ENCODE measurements around the gene PRSS38. TPM values are rescaled to one million over a fixed set of nuclear protein-coding genes. Genes with fewer than 3 reads are reported as not detected.

The PRSS38 gene
- total and polyA plus RNA-seq, 4 donors: not detected

DNA sequence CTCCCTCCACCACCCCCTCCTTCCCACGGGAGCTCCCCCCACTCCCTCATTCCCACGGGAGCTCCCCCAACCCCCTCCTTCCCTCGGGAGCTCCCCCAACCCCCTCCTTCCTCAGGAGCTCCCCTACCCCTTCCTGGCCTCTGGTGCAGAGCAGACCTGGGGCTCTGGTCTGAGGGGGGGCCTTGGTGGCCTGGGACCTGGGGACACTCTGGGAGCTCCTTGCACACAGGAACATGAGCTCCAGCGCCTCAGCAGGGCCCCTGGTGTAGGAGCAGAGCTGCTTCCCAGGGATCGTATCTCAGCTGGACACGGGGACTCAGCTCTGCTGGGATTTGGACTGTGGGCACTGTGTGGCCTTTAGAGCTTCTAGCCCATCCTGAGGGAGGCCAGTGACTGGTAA, 19.7 kb upstream of the PRSS38 start:
- WGBS, 2 donors: 51 to 55% methylated on average over 6 of the region's 6 CpGs
- Histone ChIP-seq H3K9ac (ENCODE audit: insufficient read depth in 1 of 2, low read length in 2 of 2) (no peak overlapping the region), H3K27ac (ENCODE audit: low read depth in 1 of 2, low read length in 1 of 2) (no peak overlapping the region), H3K27me3 (ENCODE audit: control insufficient read depth in 3 of 3, insufficient read depth in 3 of 3, low read length in 2 of 3) (no peaks in the 10 kb centered on the region), H3K4me3 (no peak overlapping the region), H3K36me3 (ENCODE audit: control insufficient read depth in 4 of 4, insufficient read depth in 4 of 4, low read length in 4 of 4) (no peaks in the 10 kb centered on the region), H3K9me3 (ENCODE audit: control insufficient read depth in 4 of 4, insufficient read depth in 3 of 4, low read length in 3 of 4) (peaks cover 0 to 4% (median 0%) of the 10 kb centered on the region in 4 donors), H3K4me1 (ENCODE audit: control insufficient read depth in 5 of 5, insufficient read depth in 5 of 5, low read length in 5 of 5) (peaks cover 0 to 27% (median 6%) of the 10 kb centered on the region in 5 donors)
- ATAC-seq (ENCODE audit: insufficient read depth, low FRiP score) (no peak), DNase-seq (no peak)
- TF ChIP-seq CTCF (IDR thresholded peaks at IDR 0.05; ENCODE audit: control extremely low read depth, extremely low read depth): no peak

GRCh38 chr1:227796359-227796915, 19.0 kb upstream of the PRSS38 start:
- ATAC-seq (ENCODE audit: insufficient read depth, low FRiP score): no peak
- Histone ChIP-seq H3K4me3 (no peak overlapping the region), H3K27ac (ENCODE audit: low read depth in 1 of 2, low read length in 1 of 2) (no peak overlapping the region), H3K4me1 (ENCODE audit: control insufficient read depth in 5 of 5, insufficient read depth in 5 of 5, low read length in 5 of 5) (peaks cover 0 to 26% (median 6%) of the 10 kb centered on the region in 5 donors), H3K36me3 (ENCODE audit: control insufficient read depth in 4 of 4, insufficient read depth in 4 of 4, low read length in 4 of 4) (no peaks in the 10 kb centered on the region), H3K27me3 (ENCODE audit: control insufficient read depth in 3 of 3, insufficient read depth in 3 of 3, low read length in 2 of 3) (no peaks in the 10 kb centered on the region), H3K9ac (ENCODE audit: insufficient read depth in 1 of 2, low read length in 2 of 2) (no peak overlapping the region), H3K9me3 (ENCODE audit: control insufficient read depth in 4 of 4, insufficient read depth in 3 of 4, low read length in 3 of 4) (peaks cover 0 to 4% (median 0%) of the 10 kb centered on the region in 4 donors)
- 86 to 92% methylated on average over 5 of the region's 5 CpGs for WGBS, 2 donors
- TF ChIP-seq CTCF (IDR thresholded peaks at IDR 0.05; ENCODE audit: control extremely low read depth, extremely low read depth): no peak
- no peak for DNase-seq

GRCh38 chr1:227797144-227797543, 18.3 kb upstream of the PRSS38 start:
- no peak overlapping the region for H3K4me3 ChIP-seq
- WGBS, 2 donors: 90 to 92% methylated on average over 3 of the region's 3 CpGs
- DNase-seq: no peak
- peaks cover 0 to 19% (median 2%) of the 10 kb centered on the region in 5 donors for H3K4me1 ChIP-seq (ENCODE audit: control insufficient read depth in 5 of 5, insufficient read depth in 5 of 5, low read length in 5 of 5)
- H3K27ac ChIP-seq (ENCODE audit: low read depth in 1 of 2, low read length in 1 of 2): no peak overlapping the region
- no peak for TF ChIP-seq CTCF (IDR thresholded peaks at IDR 0.05; ENCODE audit: control extremely low read depth, extremely low read depth)
- H3K27me3 ChIP-seq (ENCODE audit: control insufficient read depth in 3 of 3, insufficient read depth in 3 of 3, low read length in 2 of 3): no peaks in the 10 kb centered on the region
- no peaks in the 10 kb centered on the region for H3K36me3 ChIP-seq (ENCODE audit: control insufficient read depth in 4 of 4, insufficient read depth in 4 of 4, low read length in 4 of 4)
- H3K9ac ChIP-seq (ENCODE audit: insufficient read depth in 1 of 2, low read length in 2 of 2): no peak overlapping the region
- no peak for ATAC-seq (ENCODE audit: insufficient read depth, low FRiP score)
- H3K9me3 ChIP-seq (ENCODE audit: control insufficient read depth in 4 of 4, insufficient read depth in 3 of 4, low read length in 3 of 4): peaks cover 0 to 4% (median 0%) of the 10 kb centered on the region in 4 donors

DNA sequence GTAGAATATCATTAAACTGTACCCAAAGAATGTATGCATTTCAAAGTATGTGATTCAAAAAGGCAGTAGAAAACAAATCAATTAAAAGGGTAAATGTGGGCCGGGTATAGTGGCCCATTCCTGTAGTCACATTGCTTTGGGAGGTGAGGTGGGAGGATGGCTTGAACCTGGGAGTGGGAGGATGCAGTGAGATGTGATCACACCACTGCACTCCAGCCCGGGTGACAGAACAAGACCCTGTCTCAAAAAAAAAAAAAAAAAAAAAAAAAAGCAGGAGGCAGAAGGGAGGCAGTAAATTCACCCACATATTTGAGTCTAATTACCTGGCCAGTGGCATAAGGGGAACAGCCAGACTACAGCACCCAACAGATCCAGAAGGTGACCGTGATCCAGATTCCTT, 17.9 kb upstream of the PRSS38 start:
- H3K4me3 ChIP-seq: no peak overlapping the region
- peaks cover 0 to 4% (median 0%) of the 10 kb centered on the region in 4 donors for H3K9me3 ChIP-seq (ENCODE audit: control insufficient read depth in 4 of 4, insufficient read depth in 3 of 4, low read length in 3 of 4)
- no peak for ATAC-seq (ENCODE audit: insufficient read depth, low FRiP score)
- no peaks in the 10 kb centered on the region for H3K36me3 ChIP-seq (ENCODE audit: control insufficient read depth in 4 of 4, insufficient read depth in 4 of 4, low read length in 4 of 4)
- no peak for DNase-seq
- no peak overlapping the region for H3K27ac ChIP-seq (ENCODE audit: low read depth in 1 of 2, low read length in 1 of 2)
- H3K9ac ChIP-seq (ENCODE audit: insufficient read depth in 1 of 2, low read length in 2 of 2): no peak overlapping the region
- peaks cover 0 to 14% (median 0%) of the 10 kb centered on the region in 5 donors for H3K4me1 ChIP-seq (ENCODE audit: control insufficient read depth in 5 of 5, insufficient read depth in 5 of 5, low read length in 5 of 5)
- H3K27me3 ChIP-seq (ENCODE audit: control insufficient read depth in 3 of 3, insufficient read depth in 3 of 3, low read length in 2 of 3): no peaks in the 10 kb centered on the region
- no peak for TF ChIP-seq CTCF (IDR thresholded peaks at IDR 0.05; ENCODE audit: control extremely low read depth, extremely low read depth)
- WGBS, 2 donors: 86% methylated on average over 3 of the region's 3 CpGs

Measured in lung (tissue), 12 donors.